Fibroblast of the conjunctiva (primary cell): Measurements from ENCODE around the gene RDX.
A peak's percentile ranks its signal among the peaks of the same experiment; 100 is the strongest.
"Not testable (repeated sequence)": the region's sequence is repeated elsewhere in the genome, so short reads cannot be mapped to it uniquely, and the experiment has no call there.

ENCODE experiments used
- DNase-seq: peaks from one replicate; pipeline ENCODE4 v3.0.0-alpha.2; 2010; ENCODE audit warnings: low read depth

Gene RDX

DNA sequence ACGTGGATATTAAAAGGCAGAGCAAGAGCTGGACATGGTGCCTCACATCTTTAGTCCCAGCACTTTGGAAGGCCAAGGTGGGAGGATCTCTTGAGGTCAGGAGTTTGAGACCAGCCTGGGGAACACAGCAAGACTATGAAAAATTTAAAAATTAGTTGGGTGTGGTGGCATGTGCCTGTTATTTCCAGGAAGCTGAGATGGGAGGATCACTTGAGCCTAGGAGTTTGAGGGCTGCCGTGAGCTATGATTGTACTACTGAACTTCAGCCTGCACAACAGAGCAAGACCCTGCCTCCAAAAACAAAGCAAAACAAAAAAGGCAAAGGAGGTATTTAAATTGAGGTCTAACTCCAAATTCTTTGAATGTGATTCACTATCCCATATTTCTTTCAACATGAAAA is 23.5 kb downstream of the RDX start:
- no peak for DNase-seq

- no peak for DNase-seq
Observed at GRCh38 chr11:110269996-110270395, 26.4 kb downstream of the RDX start.

DNA sequence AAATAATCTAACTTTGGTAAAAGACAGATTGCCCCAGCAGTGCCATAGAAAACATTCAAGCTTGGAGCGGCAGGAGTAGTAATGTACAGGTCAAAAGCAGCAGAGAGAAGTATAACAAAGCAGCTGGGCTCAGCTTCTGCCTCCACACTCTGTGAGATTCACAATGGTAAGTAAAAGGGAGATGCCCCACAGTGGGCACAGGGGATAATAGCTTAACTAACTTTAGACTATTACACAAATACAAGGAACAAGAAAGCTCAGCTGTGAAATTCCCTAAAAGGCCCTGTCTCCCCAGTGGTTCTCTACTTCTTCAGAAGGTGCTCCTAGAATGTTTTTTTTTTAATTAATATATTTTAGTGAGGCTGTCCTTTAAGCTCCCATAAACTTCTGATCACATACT is 28.0 kb downstream of the RDX start:
- no peak for DNase-seq

GRCh38 chr11:110262072-110262403 is 34.4 kb downstream of the RDX start:
- DNase-seq: no peak

- DNase-seq: no peak
Observed at GRCh38 chr11:110261195-110262071, 35.0 kb downstream of the RDX start.

DNA sequence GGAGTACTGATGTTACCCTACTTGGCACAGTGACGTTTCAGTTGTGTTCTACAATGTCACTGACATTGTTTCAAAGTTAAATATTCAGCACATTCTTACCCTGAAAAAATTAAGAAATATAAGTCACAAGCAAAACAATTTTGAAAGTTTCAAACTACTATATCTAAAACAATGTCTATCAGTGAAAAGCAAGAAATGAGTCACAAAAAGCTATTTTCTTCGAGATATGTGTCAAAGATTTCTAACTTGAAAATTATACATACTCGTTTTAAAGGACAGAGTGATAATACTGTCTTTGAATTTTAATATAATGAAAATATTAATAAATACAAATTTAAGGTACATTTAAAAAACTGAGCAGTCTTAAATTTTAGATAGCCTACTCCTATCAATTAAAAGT is 42.9 kb downstream of the RDX start:
- no peak for DNase-seq

DNA sequence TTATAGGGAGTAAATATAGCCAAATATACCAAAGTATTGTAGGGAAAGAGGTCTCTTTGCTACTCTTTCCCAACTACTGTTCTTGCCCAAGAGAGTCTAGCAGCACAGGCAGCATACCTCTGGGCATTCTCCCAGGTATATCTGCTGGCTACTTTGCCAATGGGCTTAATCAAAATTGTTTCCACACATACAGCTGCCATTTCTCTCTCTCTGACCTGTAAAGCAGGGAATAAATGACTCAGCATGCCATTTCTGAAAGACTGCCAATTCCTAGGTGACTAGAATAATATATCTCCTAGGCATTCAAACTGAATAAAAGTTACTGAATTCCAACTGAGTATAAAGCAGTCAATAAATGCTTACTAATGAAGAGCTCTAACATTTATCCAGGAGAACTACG is 44.6 kb downstream of the RDX start:
- DNase-seq: peak; percentile 37

DNA sequence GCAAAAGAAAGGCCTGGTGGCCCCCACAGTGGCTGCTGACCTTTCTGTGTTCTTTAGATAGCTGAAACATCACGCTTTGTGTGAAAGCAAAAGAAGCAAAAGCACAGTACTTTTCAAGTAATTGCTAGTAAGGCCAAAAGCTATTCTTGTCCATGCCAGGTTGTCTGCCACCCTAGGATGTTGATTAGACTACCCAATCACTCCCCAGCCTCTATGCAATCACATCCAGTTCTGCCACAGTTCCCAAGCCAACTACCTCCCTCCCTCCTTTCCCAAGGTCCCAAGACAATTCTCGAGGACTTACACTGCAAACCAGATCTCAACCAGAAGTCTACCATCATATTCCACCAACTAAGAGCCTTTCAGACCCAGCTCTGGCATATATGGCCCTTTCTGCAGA is 46.2 kb downstream of the RDX start:
- DNase-seq: no peak

- DNase-seq: no peak
Observed at GRCh38 chr11:110249766-110250165, 46.6 kb downstream of the RDX start.

DNA sequence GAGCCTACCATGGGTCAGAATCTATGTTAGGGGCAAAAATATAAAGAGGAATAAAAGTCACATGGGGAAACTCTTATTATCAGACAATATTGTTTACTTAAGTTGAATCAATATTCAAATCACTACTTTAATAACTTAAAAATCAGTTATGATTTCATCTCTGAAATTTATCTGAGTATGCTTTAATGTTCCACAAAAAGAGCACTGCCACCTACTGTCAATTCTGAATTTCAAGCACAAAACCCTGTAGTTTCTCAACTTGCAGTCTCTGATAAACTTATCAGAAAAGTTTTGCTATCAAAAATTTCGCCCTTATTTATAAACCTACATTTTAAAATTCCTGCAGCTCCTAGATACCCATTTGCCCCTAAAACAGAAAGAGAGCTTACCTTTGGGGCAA is 47.3 kb downstream of the RDX start:
- no peak for DNase-seq

DNA sequence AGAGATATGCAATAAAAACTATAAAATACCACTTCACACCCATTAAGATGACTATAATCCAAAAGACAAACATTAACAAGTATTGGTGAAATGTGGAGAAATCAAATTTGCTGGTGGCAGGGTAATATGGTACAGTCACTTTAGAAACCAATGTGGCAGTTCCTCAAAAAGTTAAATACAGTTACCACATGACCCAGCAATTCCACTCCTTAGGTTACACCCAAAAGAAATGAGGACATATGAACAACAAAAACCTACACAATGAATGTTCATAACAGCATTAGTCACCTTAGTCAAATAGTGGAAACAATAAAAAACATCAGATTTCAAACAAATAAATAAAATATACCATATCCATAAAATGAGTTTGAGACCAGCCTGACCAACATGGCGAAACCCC is 52.6 kb downstream of the RDX start:
- no peak for DNase-seq

GRCh38 chr11:110242746-110243145 is 53.7 kb downstream of the RDX start:
- no peak for DNase-seq

GRCh38 chr11:110242188-110242587 is 54.2 kb downstream of the RDX start:
- no peak for DNase-seq

- no peak for DNase-seq
Observed at GRCh38 chr11:110235966-110236365, 60.4 kb downstream of the RDX start.

DNA sequence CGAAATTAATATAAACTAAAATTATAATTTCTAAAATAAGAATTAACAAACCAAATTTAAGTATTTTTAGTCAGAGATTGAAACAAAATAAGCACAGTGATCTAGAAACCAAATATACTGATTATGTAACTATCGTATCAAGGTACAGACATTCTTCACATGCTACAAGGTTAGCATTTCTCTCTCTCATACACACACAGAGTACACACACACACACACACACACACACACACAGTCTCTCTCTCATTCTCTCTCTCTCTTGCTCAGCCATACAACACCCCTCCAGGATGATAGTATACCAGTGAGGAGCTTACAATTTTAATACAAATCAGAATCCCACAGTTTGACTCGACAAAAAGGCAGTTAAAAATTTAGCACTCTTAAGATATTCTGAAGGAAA is 66.0 kb downstream of the RDX start:
- no peak for DNase-seq

DNA sequence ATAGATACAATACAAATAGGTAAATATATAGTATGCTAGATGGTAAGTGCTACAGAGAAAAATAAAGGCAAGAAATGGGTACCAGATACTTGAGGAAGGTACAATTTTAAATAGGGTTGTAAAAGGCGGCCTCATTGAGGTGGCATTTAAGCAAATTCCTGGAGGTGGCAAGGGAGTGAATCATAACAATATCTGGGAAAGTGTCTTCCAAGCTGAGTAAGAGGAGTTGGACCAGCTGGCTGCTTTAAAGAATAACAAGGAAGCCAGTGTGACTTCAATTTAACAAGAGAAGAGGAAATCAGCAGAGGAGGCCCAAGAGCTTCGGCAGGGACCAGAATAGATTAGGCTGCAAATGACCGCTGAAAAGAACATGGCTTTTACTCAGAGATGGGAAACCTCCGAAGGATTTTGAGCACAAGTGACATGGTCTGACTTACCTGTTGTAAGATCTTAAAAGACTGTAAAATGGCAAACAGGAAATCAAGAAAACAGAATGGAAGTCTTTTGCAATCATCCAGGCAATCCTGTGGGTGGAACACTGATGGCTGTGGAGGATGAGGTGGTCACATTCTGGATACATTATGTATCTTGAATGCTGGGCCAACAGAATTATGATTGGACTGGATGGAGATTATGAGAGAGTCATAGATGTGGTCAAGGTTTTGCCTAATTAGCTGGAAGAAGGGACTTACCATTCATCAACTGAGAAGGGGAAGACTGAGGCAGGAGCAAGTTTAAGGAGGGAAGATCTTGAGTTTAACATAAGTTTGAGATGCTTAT is 77.2 kb downstream of the RDX start:
- no peak for DNase-seq

- DNase-seq: no peak
Observed at GRCh38 chr11:110217936-110218335, 78.5 kb downstream of the RDX start.

DNA sequence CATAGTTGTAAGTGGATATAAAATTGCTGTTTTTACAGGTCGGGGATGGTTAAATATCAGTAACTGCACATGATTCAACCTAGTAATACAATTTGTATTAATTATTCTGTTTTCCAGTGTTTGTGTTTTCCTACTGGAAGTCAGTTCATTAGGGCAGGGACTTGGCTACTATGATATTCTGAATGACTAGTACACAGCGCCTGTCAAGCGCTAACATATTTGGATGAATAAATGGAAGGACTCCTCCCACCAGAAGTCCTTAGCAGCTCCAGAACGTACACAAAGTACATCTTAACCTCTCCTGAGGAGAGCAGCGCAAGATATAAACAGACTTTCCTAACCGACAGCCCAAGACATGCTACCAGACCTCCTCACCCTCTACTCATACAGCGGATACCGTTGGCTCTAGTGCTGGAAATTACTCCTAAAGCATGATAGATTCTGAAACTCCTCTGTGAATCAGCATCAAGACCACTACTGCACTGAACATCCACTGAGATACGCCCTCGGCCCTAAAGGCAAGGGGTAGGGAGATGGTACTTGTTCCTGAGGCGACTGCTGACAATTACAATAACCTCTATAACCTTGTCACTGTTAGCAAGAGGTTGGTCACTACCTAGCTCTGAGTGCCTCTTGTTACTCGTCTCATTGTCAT is 79.1 kb downstream of the RDX start:
- DNase-seq: no peak

- not testable (repeated sequence) for DNase-seq
Observed at GRCh38 chr11:110209313-110209694, 87.1 kb downstream of the RDX start.

DNA sequence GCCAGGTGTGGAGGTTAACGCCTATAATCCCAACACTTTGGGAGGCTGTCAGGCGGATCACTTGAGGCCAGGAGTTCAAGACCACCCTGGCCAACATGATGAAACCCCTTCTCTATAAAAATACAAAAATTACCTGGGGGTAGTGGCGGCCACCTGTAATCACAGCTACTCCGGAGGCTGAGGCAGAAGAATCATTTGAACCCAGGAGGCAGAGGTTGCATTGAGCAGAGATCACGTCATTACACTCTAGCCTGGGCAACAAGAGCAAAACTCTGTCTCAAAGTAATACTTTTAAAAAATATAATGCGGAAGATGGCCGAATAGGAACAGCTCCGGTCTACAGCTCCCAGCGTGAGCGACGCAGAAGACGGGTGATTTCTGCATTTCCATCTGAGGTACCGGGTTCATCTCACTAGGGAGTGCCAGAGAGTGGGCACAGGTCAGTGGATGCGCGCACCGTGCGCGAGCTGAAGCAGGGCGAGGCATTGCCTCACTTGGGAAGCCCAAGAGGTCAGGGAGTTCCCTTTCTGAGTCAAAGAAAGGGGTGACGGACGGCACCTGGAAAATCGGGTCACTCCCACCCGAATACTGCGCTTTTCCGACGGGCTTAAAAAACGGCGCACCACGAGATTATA is 87.6 kb downstream of the RDX start:
- DNase-seq: not testable (repeated sequence)

DNA sequence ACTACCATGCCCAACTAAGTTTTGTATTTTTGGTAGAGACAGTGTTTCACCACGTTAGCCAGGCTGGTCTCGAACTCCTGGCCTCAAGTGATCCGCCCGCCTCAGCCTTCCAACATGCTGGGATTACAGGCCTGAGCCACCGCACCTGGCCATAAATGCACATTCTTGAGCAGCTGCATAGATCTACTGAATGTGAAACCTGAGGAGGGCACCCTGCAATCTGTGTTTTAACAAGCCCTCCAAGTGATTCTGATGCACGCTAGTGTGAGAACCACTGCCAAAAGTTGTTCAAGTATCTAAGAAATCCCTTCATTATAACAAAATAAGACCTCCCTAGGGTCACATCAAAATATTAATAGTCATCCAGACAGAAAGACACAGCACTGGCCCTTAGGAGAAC is 89.3 kb downstream of the RDX start:
- DNase-seq: no peak

GRCh38 chr11:110200836-110201235 is 95.6 kb downstream of the RDX start:
- no peak for DNase-seq

- no peak for DNase-seq
Observed at GRCh38 chr11:110200241-110200640, 96.2 kb downstream of the RDX start.
